GM10248 (cell line): ENCODE data around the gene GRAMD4.

Experiments
- CTCF ChIA-PET: fragments of 300-600 bp; sonication (Branson Sonifier 250); formaldehyde crosslinking; extraction: SDS; loops from one replicate; lab custom pipeline; 2021; ENCODE audit warnings: antibody characterized with exemption; lab: Yijun Ruan, JAX
- POLR2A ChIA-PET: fragments of 350-650 bp; sonication (Branson Sonifier 250); formaldehyde crosslinking; extraction: SDS; loops from one replicate; lab custom pipeline; 2020; ENCODE audit warnings: antibody characterized with exemption; lab: Yijun Ruan, JAX
- DNase-seq: peaks from one replicate; pipeline ENCODE4 v3.0.0; 2012; ENCODE audit errors: extremely low spot score
- TF ChIP-seq, protein P1 (sequence below): IDR thresholded peaks from 2 replicates; pipeline ENCODE4 v1.5.1; 2012; ENCODE audit warnings: mild to moderate bottlenecking, low read depth; ENCODE audit errors: extremely low read depth, missing control alignments, control extremely low read depth

GRAMD4 gene

GRCh38 chr22:46650078-46650810, 30.1 kb downstream of the GRAMD4 start:
- DNase-seq, result no peak
- ChIA-PET POLR2A (no interaction called here), CTCF (no interaction called here)
- TF ChIP-seq, protein P1, sequence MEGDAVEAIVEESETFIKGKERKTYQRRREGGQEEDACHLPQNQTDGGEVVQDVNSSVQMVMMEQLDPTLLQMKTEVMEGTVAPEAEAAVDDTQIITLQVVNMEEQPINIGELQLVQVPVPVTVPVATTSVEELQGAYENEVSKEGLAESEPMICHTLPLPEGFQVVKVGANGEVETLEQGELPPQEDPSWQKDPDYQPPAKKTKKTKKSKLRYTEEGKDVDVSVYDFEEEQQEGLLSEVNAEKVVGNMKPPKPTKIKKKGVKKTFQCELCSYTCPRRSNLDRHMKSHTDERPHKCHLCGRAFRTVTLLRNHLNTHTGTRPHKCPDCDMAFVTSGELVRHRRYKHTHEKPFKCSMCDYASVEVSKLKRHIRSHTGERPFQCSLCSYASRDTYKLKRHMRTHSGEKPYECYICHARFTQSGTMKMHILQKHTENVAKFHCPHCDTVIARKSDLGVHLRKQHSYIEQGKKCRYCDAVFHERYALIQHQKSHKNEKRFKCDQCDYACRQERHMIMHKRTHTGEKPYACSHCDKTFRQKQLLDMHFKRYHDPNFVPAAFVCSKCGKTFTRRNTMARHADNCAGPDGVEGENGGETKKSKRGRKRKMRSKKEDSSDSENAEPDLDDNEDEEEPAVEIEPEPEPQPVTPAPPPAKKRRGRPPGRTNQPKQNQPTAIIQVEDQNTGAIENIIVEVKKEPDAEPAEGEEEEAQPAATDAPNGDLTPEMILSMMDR, result no peak

GRCh38 chr22:46651316-46651715, 31.1 kb downstream of the GRAMD4 start:
- CTCF ChIA-PET, result no interaction called here
- no peak for DNase-seq

DNA sequence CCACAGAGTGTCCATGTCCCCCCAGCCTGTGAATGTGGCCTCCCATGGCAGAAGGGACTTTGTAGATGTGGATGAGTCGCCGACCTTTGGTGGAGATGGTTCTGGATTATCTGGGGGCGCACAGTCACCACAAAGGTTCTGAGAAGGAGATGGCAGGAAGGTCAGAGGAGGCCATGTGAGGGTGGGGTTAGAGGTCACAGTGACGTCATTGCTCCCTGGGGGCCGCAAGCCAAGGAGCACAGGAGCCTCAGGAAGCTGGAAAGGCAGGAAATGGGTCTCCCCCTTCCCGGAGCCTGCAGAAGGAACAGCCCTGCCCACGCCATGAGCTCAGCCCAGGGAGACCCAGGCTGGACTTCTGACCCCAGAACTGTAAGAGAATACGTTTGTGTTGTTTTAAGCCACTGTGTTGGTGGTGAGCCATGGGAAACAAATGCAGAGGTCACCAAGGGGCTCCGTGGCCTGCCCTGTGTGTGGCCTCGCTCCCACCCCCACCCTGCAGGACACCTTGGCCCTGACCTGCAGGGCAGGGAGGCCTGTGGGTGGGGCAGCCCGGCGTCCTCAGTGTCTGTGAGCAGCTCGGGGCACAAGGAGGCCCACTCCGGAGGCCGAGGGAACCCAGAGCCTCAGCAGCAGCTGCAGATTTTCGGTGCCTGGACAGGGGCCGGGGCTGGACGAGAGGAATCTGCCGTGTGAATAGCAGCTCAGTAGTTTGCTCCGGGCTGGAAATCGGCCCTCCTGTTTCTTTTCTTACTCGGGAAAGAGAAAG, 32.1 kb downstream of the GRAMD4 start:
- CTCF ChIA-PET, result interaction anchor here (1.4 kb wide), 1 partner anchor 19 kb away, joined by 3 read pairs; no protein-coding TSS in a partner anchor
- TF ChIP-seq, protein P1, result no peak
- POLR2A ChIA-PET, result no interaction called here
- no peak for DNase-seq

More at GRCh38 chr22:46651316-46651715, 31.1 kb downstream of the GRAMD4 start:
- TF ChIP-seq, protein P1, result no peak
- POLR2A ChIA-PET, result no interaction called here

DNA sequence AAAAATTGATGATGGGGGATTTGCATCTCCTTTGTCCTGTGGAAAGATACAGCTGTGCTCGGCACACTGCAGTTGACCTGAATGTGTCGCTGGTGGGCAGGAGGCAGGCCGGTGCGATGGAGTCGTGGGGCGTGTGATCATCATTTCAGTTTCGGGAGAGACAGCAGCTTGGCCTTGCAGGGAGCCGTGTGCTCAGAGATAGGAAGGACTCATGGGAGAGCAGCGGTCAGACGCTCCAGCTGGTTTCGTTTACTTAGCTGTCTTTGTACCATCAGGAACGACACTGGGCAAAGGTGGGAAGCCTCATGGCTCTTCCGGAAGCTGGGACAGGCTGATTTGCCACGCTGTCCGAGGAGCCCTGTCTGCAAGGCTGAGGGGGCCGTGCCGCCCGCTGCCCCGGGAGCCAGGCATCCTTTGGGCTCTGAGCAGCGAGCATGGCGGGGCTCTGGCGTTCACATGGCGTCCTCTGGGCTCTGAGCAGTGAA, 32.7 kb downstream of the GRAMD4 start:
- ChIA-PET CTCF (interaction anchor here (1.4 kb wide), 1 partner anchor 18 kb away, joined by 3 read pairs; no protein-coding TSS in a partner anchor), POLR2A (no interaction called here)
- TF ChIP-seq, protein P1, result no peak
- no peak for DNase-seq

DNA sequence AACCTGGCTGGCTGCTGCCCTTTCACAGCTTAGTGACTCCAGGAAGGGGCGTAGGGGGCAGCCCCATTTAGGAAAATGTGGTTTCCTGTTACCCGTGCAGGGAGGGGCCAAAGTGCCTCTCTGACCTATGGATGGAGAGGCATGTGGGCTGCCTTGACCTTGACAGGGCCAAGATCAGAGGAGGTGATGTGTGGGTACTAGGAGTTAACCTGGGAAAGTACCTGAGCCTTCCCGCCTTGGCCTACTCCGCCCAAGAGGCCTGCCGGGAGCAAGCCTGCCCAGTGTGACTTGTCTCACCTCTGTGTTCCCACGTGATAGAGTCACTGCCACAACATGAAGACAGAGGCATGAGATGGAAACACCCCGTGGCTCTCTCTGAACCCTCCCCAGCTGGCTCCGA, 33.4 kb downstream of the GRAMD4 start:
- CTCF ChIA-PET, result no interaction called here
- DNase-seq, result peak; percentile 71
- POLR2A ChIA-PET, result no interaction called here
- TF ChIP-seq, protein P1, result no peak

DNA sequence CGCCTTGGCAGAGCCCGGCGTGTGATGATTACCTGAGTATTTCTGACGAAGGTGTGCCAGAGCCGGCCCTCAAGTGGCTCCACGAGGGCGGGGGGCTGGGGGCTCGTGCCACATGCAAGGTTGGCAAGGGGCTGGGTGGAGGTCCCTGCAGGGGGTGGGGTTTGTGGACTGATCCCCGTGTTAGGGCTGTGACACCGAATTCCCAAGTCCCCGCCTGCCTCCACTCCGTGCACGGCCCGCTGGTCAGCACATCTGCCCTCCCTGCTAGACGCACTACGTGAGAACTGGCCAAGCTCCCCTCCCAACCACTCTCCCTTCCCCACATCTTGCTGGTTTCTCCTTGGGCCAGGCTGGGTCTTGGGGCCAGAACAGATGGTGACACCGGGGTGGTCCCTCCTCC, 34.2 kb downstream of the GRAMD4 start:
- POLR2A ChIA-PET, result no interaction called here
- CTCF ChIA-PET, result interaction anchor here (1.8 kb wide), 1 partner anchor 8 kb away, joined by 5 read pairs; no protein-coding TSS in a partner anchor
- no peak for DNase-seq
- TF ChIP-seq, protein P1, result no peak
